Uterus (tissue), 4 donors: ENCODE data around the gene PCLAF. TPM values are rescaled to one million over a fixed set of nuclear protein-coding genes. Genes with fewer than 3 reads are reported as not detected.
"Not testable (repeated sequence)": the region's sequence is repeated elsewhere in the genome, so short reads cannot be mapped to it uniquely, and the experiment has no call there.

ENCODE experiments used
- DNase-seq, 2 donors: peaks; one replicate each; pipeline ENCODE4 v3.0.0-alpha.2; 2019 to 2020
- H3K27ac ChIP-seq, 2 donors: fragments of 200-600 bp; sonication (generic); 1 replicate in 1 of 2; 2 replicates in 1 of 2; pipeline ENCODE4 v1.5.1; 2016 to 2018
- H3K27me3 ChIP-seq, 2 donors: fragments of 200-600 bp; sonication (generic); one replicate each; pipeline ENCODE4 v1.5.1; 2018 to 2019; ENCODE audit warnings: control low read depth in 1 of 2
- H3K36me3 ChIP-seq, 2 donors: fragments of 200-600 bp; sonication (generic); one replicate each; pipeline ENCODE4 v1.5.1; 2019; ENCODE audit warnings: control low read depth in 1 of 2
- H3K4me1 ChIP-seq, 2 donors: fragments of 200-600 bp; sonication (generic); one replicate each; pipeline ENCODE4 v1.5.1; 2018 to 2019; ENCODE audit warnings: control low read depth in 1 of 2
- H3K4me3 ChIP-seq, 2 donors: fragments of 200-600 bp; sonication (generic); 1 replicate in 1 of 2; 2 replicates in 1 of 2; pipeline ENCODE4 v1.5.1; 2018 to 2019; ENCODE audit warnings: mild to moderate bottlenecking in 1 of 2
- H3K9me3 ChIP-seq, 2 donors: fragments of 200-600 bp; sonication (generic); one replicate each; pipeline ENCODE4 v1.5.1; 2019; ENCODE audit warnings: control low read depth in 1 of 2
- CTCF ChIP-seq, 4 experiments: fragments of 200-600 bp in 2 of 4; fragments of 450-650 bp in 2 of 4; sonication (generic) in 2 of 4; IDR thresholded peaks; one replicate each; pipeline ENCODE4 v1.5.1; 2016 to 2019; ENCODE audit warnings: antibody characterized with exemption in 4 of 4, mild to moderate bottlenecking in 2 of 4, moderate library complexity in 1 of 4
- POLR2A ChIP-seq, 2 donors: fragments of 450-650 bp; IDR thresholded peaks; one replicate each; pipeline ENCODE4 v1.6.1; 2016; ENCODE audit warnings: antibody characterized with exemption in 2 of 2, mild to moderate bottlenecking in 1 of 2, moderate library complexity in 1 of 2
- intact Hi-C: fragments of 100-400 bp; cut with DNase I; formaldehyde crosslinking; loops from one replicate; pipeline ENCODE4 v1.15.1; 2023; ENCODE audit warnings: low total_unique reads
- total RNA-seq, 4 donors: library from RNA; depleted of rRNA in 3 of 4; stranded (reverse); fragments of >200 nt in 3 of 4; gene quantifications; one replicate each; pipeline versions ENCODE4 v1.1.0 to v1.2.4, GENCODE V29; 2014 to 2023
- donor health status: DM: yes; HTN: yes; CAD: no.

PCLAF gene
- total RNA-seq, 4 donors from 2014 or later: 22.7 TPM; not detected in 3

DNA sequence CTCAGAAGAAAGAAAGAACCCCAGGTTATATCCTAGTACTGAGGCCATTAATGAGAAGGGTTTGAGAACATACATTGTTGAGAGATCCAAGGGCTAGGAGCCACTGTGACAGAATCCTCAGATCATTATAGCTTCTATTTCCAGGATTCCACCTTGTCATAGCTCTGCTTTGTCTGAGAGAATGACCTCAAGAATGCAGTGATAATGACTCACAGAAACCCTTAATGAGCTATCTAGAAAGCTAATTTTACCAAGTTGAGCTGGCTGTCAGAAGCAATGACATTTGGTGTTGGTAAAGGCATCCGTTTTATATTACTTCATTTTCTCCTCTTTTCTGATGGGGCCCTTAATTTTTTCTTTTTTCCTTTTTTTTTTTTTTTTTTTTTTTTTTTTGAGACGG is 17.3 kb upstream of the PCLAF start:
- no peak overlapping the region for H3K27ac ChIP-seq
- no peaks in the 10 kb centered on the region for H3K4me1 ChIP-seq
- H3K9me3 ChIP-seq: no peaks in the 10 kb centered on the region
- TF ChIP-seq POLR2A (IDR thresholded peaks at IDR 0.05) (no peak), CTCF (IDR thresholded peaks at IDR 0.05) (no peak)
- H3K36me3 ChIP-seq: no peaks in the 10 kb centered on the region
- H3K27me3 ChIP-seq: no peaks in the 10 kb centered on the region
- DNase-seq: no peak
- intact Hi-C loops: no loop called here
- H3K4me3 ChIP-seq: no peak overlapping the region

GRCh38 chr15:64396789-64397188 is 15.5 kb upstream of the PCLAF start:
- H3K4me3 ChIP-seq: no peak overlapping the region
- intact Hi-C loops: no loop called here
- no peaks in the 10 kb centered on the region for H3K27me3 ChIP-seq
- TF ChIP-seq CTCF (IDR thresholded peaks at IDR 0.05) (no peak), POLR2A (IDR thresholded peaks at IDR 0.05) (no peak)
- H3K9me3 ChIP-seq: no peaks in the 10 kb centered on the region
- no peaks in the 10 kb centered on the region for H3K36me3 ChIP-seq
- DNase-seq: no peak
- H3K27ac ChIP-seq: no peak overlapping the region
- H3K4me1 ChIP-seq: no peaks in the 10 kb centered on the region

- H3K27me3 ChIP-seq, H3K27ac ChIP-seq, intact Hi-C loops, H3K4me3 ChIP-seq, H3K36me3 ChIP-seq, DNase-seq, H3K4me1 ChIP-seq, H3K9me3 ChIP-seq: not testable (repeated sequence)
These were observed 11.2 kb upstream of the PCLAF start for GRCh38 chr15:64392471-64392870.

GRCh38 chr15:64389036-64389435 is 7.8 kb upstream of the PCLAF start:
- Histone ChIP-seq H3K27ac (no peak overlapping the region), H3K4me1 (no peaks in the 10 kb centered on the region), H3K4me3 (no peak overlapping the region), H3K9me3 (no peaks in the 10 kb centered on the region), H3K36me3 (no peaks in the 10 kb centered on the region), H3K27me3 (no peaks in the 10 kb centered on the region)
- intact Hi-C loops: no loop called here
- no peak for TF ChIP-seq CTCF (IDR thresholded peaks at IDR 0.05)
- no peak for DNase-seq

GRCh38 chr15:64387562-64388168 is 6.4 kb upstream of the PCLAF start, which contains the start of gene TRIP4:
Gene TRIP4 (plus strand): TSS chr15:64387836. CDS start chr15:64387864, 28 bp downstream.
- Histone ChIP-seq H3K4me3 (peak within 1 kb of the TSS; percentile 58 to 61), H3K36me3 (no peaks in the 10 kb centered on the region), H3K9me3 (no peaks in the 10 kb centered on the region), H3K27ac (peak within 1 kb of the TSS; percentile 73 to 78), H3K27me3 (no peaks in the 10 kb centered on the region), H3K4me1 (no peaks in the 10 kb centered on the region)
- peak; percentile 91 to 93 for DNase-seq
- TF ChIP-seq POLR2A (IDR thresholded peaks at IDR 0.05): peak in 1 of 2 donors; percentile 54
- peak in 3 of 4 experiments; percentile 22 to 29 (median 23) for TF ChIP-seq CTCF (IDR thresholded peaks at IDR 0.05)
- intact Hi-C loops: no loop called here

DNA sequence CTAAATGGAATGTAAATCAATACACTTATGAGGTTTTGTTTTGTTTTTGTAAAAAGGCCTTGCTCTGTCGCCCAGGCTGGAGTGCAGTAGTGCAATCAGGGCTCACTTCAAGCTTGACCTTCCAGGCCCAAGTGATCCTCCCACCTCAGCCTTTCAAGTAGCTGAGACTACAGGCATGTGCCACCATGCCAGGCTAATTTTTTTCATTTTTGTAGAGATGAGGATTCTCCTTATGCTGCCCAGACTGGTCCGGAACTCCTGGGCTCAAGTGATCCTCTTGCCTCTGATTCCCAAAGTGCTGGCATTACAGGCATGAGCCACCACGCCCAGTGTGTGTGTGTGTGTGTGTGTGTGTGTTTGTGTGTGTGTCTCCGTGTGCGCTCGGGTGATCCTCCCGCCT is 5.0 kb upstream of the PCLAF start:
- Histone ChIP-seq H3K36me3 (no peaks in the 10 kb centered on the region), H3K4me1 (no peaks in the 10 kb centered on the region), H3K27me3 (no peaks in the 10 kb centered on the region), H3K9me3 (no peaks in the 10 kb centered on the region), H3K27ac (no peak overlapping the region), H3K4me3 (no peak overlapping the region)
- no peak for TF ChIP-seq POLR2A (IDR thresholded peaks at IDR 0.05)
- no peak for TF ChIP-seq CTCF (IDR thresholded peaks at IDR 0.05)
- intact Hi-C loops: no loop called here
- DNase-seq: no peak
